Left cardiac atrium (tissue), 4 donors: ENCODE data around the gene SFTPD. TPM values are rescaled to one million over a fixed set of nuclear protein-coding genes. Genes with fewer than 3 reads are reported as not detected.
A peak's percentile ranks its signal among the peaks of the same experiment; 100 is the strongest.
"Not testable (repeated sequence)": the region's sequence is repeated elsewhere in the genome, so short reads cannot be mapped to it uniquely, and the experiment has no call there.

Source experiments
- ATAC-seq, 2 donors: fragments of 200-7000 bp; cut with Tn5 transposase; one replicate each; pipeline ENCODE4 v1.9.1; 2020; ENCODE audit warnings: mild to moderate bottlenecking in 2 of 2, moderate library complexity in 2 of 2
- DNase-seq: peaks from one replicate; pipeline ENCODE4 v3.0.0-alpha.2; 2020
- intact Hi-C, 2 donors: fragments of 100-400 bp; cut with DNase I; formaldehyde crosslinking; loops; one replicate each; pipeline versions ENCODE4 v1.14.1 to v1.15.1; 2022 to 2023
- total RNA-seq, 2 donors: library from RNA; stranded (reverse); fragmentation: NEBNext Ultra II Directional; extraction: Animal tissue kit (Norgen Biotek cat#: 25700); gene quantifications; one replicate each; pipeline ENCODE4 v1.2.1, GENCODE V29; 2021
- donor health status: DM: no; HTN: yes; CAD: no.
- donor health status: DM: no; HTN: yes; CAD: no; lungs with severe emphysema.
- donor health status: DM: yes; HTN: yes; CAD: no.
- donor health status: Dilated cardiomyopathy.

The SFTPD gene
- total RNA-seq, 2 donors from 2014 or later: 0.29 TPM; not detected in 1

DNA sequence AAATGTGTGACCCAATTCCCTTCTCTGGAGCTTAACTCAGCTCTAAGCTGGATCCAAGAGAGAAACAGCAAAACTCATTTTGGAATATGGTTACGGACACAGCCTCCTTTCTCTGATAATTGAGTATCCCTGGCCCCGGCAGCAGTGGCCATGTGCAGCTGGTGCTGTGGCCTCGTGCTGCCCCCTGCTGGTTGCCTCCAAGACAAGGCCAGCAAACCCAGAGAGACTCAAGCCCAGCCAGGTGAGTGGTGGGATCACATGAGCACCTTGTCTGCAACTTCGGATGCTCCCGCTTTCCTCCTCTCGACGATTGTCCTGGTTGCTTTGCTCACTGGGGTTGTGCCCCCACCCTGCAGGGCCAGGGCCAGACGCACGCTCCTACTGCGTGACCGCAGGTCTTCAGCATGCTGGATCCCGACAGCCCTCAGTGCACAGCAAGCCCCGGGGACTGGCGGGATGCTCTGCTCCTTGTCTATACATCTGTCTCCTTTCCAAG lies 19.4 kb downstream of the SFTPD start:
- peak; percentile 90 to 93 for ATAC-seq
- peak; percentile 86 for DNase-seq
- intact Hi-C loops: loop anchor here in 1 of 2 donors (5.0 kb wide), 1 partner anchor 367 kb away; the partner anchor contains the start of gene SFTPA2

DNA sequence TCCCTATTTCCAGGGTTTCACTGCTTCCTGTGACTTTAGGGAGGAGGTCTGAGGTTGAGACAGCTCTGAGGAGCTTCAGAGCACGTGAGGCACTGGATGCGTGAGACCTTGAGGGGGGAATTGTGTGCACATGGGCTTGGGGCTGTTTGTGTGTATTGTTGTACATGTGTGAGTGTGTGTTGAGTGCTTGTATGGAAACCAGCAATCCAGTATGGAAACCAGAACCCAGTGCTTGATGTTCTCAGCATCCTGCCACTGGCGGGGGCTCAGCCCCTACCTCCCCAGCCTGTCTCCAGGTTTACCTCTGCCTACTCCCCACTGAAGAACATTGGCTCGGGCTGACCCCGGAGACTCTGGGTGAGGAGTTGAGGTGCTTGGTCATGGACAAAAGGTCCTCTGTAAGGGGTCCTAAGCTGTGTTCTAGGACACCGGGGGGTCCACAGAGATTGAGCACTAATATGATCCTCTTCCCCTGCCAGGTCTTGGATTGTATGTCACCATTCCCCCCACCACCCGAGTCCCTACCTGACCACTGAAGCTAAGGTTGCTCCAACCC lies 20.8 kb downstream of the SFTPD start:
- DNase-seq (no peak), ATAC-seq (no peak)
- intact Hi-C loops: loop anchor here in 1 of 2 donors (5.0 kb wide), 1 partner anchor 366 kb away; the partner anchor contains the start of gene SFTPA2

DNA sequence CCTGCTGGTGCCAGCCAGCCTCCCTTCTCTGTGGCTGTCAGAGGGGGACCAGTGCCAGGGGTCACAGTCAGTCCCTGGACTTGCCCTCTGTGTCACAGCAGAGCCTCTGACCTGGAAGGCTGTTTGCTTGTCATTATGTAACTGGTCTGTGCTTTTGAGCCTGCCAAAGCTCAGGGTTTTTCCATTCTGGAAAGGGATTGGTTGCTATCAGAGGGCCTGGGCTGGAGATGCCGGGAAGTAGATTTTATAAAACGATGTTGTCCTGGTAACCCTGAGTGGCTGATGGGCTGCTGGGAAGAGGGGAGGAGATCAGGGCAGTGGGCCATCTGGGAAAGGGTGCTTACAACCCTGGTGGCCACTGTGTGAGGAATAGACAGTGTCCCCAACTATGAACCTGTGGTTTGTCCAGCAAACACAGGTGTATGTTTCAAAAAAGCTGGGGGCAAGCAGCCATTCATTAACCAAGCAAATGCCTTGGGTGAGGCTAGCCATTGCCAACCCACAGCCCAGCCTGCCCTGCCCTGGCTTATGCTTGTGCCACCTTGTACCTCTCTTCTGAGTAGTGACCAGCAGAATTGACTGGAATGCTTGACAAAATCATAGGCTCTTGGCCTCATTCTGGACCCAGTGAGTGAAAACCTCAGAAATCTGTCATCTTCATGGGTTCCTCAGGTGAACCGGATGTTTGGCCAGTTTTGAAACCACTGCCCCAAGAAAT lies 21.6 kb downstream of the SFTPD start:
- DNase-seq (no peak), ATAC-seq (peak in 1 of 2 donors; percentile 75)
- intact Hi-C loops: loop anchor here in 1 of 2 donors (5.0 kb wide), 1 partner anchor 365 kb away; the partner anchor contains the start of gene SFTPA2

GRCh38 chr10:79926037-79926436 lies 22.9 kb downstream of the SFTPD start:
- ATAC-seq (no peak), DNase-seq (no peak)
- intact Hi-C loops: loop anchor here in 1 of 2 donors (5.0 kb wide), 1 partner anchor 364 kb away; the partner anchor contains the start of gene SFTPA2

DNA sequence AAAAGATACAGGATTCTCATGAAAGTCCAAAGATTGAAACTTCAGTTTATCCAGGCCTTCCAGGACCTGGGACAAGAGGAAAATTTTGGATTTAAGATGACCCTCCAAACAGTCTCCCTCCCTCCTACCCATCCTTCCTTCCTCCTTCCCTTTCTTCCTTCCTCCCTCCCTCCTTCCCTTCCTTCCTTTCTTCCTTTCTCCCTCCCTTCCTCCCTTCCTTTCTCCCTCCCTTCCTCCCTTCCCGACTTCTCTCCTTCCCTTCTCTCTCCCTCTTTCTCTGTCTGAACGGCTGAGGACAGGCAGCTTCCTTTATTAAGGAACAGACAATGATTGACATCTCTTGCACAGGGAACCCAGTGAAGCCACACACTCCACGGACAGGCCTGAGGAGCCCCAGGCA lies 23.3 kb downstream of the SFTPD start:
- intact Hi-C loops: loop anchor here in 1 of 2 donors (5.0 kb wide), 1 partner anchor 363 kb away; the partner anchor contains the start of gene SFTPA2
- ATAC-seq (no peak), DNase-seq (no peak)

DNA sequence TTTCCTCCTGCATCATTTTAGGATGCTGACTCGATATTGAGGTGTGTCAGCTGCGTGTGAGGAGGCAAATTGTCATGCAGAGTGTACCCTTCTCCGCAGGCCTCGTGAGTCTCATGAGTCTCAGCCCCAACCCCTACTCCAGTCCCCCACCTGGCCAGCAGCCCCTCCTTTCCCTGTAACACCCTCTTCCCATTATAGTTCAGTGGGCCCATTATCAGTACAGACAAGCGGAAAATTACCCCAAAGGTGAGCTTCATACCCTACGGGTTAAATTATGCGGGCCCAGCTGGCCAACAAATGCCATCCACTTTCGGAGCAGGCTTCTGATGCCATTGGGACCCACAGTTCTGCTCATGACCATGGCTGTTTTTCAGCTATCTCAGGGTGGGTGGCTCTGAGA lies 25.2 kb downstream of the SFTPD start:
- no peak for ATAC-seq
- intact Hi-C loops: no loop called here
- DNase-seq: no peak

DNA sequence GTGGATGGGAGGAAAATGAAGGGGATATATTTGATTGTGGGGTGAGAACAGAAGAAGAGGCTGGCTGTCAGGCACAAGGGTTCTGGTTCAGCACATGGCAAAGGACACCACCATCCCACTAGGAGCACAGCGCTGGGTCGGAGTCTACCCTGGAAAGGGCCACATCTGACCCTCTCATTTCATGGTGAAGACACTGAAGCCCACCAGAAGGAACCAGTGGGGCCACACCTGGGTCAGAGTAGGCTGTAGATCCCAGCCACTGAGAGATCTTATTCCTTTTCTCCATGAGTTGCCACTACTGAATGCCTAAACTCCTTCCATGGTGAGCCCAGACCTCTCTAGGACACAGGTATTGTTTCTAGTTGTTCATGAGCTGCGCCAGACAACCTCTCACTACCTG lies 25.8 kb downstream of the SFTPD start:
- ATAC-seq (no peak), DNase-seq (no peak)
- intact Hi-C loops: no loop called here

- DNase-seq, ATAC-seq, intact Hi-C loops: not testable (repeated sequence)
Observed at GRCh38 chr10:79922011-79922412, 26.9 kb downstream of the SFTPD start.

GRCh38 chr10:79915838-79916237 lies 33.1 kb downstream of the SFTPD start:
- ATAC-seq, intact Hi-C loops, DNase-seq: not testable (repeated sequence)

DNA sequence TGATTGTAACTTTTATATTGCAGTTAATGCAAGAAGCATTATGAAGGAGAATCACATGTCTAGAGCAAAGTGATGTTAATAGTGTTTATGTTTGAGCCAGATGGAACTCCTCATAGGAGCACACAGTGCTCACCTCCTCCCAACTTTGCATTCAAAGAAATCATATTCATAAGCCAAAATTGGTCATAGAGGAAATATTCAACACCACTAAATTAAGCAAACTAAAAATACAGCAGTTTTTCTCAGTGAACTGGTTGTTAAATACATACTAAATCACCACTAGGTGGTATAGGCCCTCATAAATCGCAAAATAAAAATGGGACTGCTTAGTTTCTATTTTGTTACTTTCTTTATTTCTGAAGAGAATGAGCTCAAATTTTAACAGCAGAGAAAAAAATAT lies 34.4 kb downstream of the SFTPD start:
- DNase-seq, intact Hi-C loops, ATAC-seq: not testable (repeated sequence)

- ATAC-seq: no peak
- intact Hi-C loops: no loop called here
- no peak for DNase-seq
Observed at GRCh38 chr10:79910836-79911235, 38.1 kb downstream of the SFTPD start.

DNA sequence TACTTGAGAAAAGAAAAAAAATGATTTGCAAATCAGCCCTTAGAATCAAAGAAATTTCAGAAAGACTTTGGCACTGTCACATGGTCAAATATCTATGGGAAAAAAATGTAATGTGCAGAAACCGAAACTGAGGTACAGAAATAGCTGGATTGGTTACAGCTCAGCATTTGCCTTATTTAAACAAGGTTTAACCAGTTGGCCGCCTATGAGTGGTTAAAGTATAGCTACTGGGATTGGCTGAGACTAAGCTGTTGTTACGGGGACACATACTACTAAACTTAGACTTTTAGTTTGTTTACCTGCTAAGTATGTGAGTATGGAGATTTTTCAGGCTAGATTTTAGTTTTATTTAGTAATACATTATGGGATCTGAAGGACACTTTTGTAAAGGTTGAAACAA lies 38.6 kb downstream of the SFTPD start:
- intact Hi-C loops: no loop called here
- DNase-seq (no peak), ATAC-seq (peak in 1 of 2 donors; percentile 47)

GRCh38 chr10:79905322-79906314 lies 43.3 kb downstream of the SFTPD start:
- DNase-seq (no peak), ATAC-seq (peak; percentile 24 to 71)
- intact Hi-C loops: no loop called here

DNA sequence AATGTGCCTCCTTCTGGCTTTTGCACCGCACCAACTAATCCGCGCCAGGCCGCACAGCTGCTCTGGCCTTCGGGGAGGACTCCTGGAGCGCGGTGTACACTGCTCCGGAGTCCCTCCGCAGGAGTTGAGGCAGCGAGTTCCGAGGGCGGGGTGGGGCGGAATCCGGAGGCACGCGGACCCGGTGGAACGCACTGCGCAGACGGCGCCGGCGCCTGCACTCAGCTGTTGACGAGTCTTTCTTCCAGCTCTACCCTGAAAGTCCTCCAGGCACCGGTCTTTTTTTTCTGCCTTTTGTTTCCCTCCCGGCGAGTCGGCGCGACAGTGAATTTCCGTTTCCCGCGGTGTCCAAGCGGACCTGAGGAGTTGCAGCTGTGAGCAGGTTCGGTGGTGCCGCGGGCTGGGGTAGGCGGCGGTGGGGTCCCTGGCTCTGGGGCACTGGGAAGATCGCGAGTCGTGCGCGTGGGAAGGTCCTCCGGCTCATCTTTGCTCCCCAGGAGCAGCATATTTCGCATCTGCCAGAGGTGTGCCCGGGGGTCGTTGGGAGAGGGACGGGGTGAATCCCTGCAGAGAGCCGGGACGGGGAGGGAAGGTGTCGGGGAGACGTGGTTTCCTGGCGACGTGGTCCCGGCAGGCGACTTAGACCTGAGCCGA lies 44.1 kb downstream of the SFTPD start:
- peak; percentile 85 for DNase-seq
- intact Hi-C loops: no loop called here
- peak; percentile 95 to 99 for ATAC-seq

GRCh38 chr10:79901571-79901970 lies 47.3 kb downstream of the SFTPD start:
- ATAC-seq, DNase-seq, intact Hi-C loops: not testable (repeated sequence)

DNA sequence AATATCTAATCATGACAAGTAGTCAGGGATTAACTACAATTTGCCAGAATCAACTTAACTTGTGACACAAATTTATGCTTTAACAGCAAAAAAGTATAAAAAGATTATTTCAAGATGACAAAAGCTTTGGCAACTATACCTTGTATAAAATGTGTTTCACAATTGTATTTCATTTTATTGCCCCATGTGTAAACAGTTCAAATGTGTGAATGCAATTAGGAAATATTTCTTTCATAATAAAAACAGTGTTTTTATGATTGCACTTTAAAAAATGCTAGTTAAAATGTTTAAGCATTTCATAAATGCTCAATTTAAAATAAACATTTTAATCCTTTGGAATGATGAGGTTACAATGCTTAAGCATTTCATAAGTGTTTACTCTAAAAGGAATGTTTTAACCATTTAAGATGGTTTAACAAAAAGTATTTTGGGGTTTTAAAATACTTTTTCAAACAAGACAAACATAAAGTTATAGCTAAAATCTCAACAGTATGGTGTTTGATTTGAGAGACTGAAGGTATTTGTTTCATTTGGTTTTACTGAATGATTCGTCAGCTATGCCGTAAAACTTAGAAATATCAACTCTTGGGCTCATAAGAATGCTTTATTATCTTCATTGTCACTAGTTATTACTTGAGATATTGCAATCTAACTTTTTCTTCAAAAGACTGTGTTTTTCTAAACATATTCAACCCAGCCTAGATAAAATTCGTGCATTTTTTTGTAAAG lies 50.1 kb downstream of the SFTPD start:
- ATAC-seq (no peak), DNase-seq (no peak)
- intact Hi-C loops: no loop called here

- intact Hi-C loops, DNase-seq, ATAC-seq: not testable (repeated sequence)
Observed at GRCh38 chr10:79892896-79893295, 56.0 kb downstream of the SFTPD start.

DNA sequence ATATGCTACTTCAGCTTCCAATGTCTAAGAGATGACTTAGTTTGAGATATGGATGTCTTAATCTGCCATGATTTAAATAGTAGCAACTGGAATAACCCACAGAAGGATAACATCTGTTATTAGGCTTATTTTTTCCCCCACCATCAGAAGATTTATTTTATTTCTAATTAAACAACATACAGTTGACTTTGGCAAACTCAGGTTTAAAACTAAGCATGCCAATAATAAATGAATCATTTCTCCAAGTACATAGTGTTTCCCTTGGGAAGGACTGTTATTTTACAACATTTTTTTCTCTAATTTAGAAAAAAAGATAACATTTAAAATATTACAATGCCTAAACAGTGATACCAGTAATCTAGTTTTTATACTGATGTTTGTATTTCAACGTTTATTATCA lies 58.4 kb downstream of the SFTPD start:
- intact Hi-C loops: no loop called here
- DNase-seq (no peak), ATAC-seq (no peak)
